MM.1S (cell line): ENCODE data around the gene WDR37.
"Not testable (repeated sequence)": the region's sequence is repeated elsewhere in the genome, so short reads cannot be mapped to it uniquely, and the experiment has no call there.

ENCODE experiments used
- DNase-seq: peaks from one replicate; pipeline ENCODE4 v3.0.0-alpha.2; 2015
- H2AFZ ChIP-seq: fragments of 300-600 bp; sonication (generic); 2 replicates; pipeline ENCODE4 v1.6.0; 2016; ENCODE audit warnings: antibody characterized with exemption, low read length
- H3F3A ChIP-seq: fragments of 300-600 bp; sonication (generic); 2 replicates; pipeline ENCODE4 v1.6.1; 2016; ENCODE audit warnings: mild to moderate bottlenecking, antibody characterized with exemption, low read length, moderate library complexity, mixed read lengths; ENCODE audit not compliant: insufficient read depth
- H3K27ac ChIP-seq: fragments of 300-600 bp; sonication (generic); 2 replicates; pipeline ENCODE4 v1.5.1; 2016; ENCODE audit warnings: mild to moderate bottlenecking, low read length
- H3K27me3 ChIP-seq: fragments of 300-600 bp; sonication (generic); replicated peaks from 2 replicates; pipeline ENCODE4 v1.6.0; 2016; ENCODE audit warnings: low read length; ENCODE audit not compliant: insufficient read depth
- H3K36me3 ChIP-seq: fragments of 300-600 bp; sonication (generic); replicated peaks from 2 replicates; pipeline ENCODE4 v1.6.1; 2016; ENCODE audit warnings: mild to moderate bottlenecking, low read length, mixed read lengths; ENCODE audit not compliant: insufficient read depth
- H3K4me1 ChIP-seq: fragments of 300-600 bp; sonication (generic); 2 replicates; pipeline ENCODE4 v1.6.1; 2016; ENCODE audit warnings: low read length, mixed read lengths
- H3K4me2 ChIP-seq: fragments of 300-600 bp; sonication (generic); 2 replicates; pipeline ENCODE4 v1.6.0; 2016; ENCODE audit warnings: low read depth, low read length
- H3K4me3 ChIP-seq: fragments of 300-600 bp; sonication (generic); 2 replicates; pipeline ENCODE4 v1.5.1; 2016; ENCODE audit warnings: low read length, mixed read lengths
- H3K79me2 ChIP-seq: fragments of 300-600 bp; sonication (generic); 2 replicates; pipeline ENCODE4 v1.6.1; 2016; ENCODE audit warnings: mixed run types, low read length, mixed read lengths
- H3K9ac ChIP-seq: fragments of 300-600 bp; sonication (generic); 2 replicates; pipeline ENCODE4 v1.6.1; 2016; ENCODE audit warnings: low read length, mixed read lengths
- H3K9me2 ChIP-seq: fragments of 300-600 bp; sonication (generic); replicated peaks from 2 replicates; pipeline ENCODE4 v1.6.1; 2016; ENCODE audit warnings: mild to moderate bottlenecking, low read length, mixed read lengths; ENCODE audit not compliant: insufficient read depth
- H3K9me3 ChIP-seq: fragments of 300-600 bp; sonication (generic); replicated peaks from 2 replicates; pipeline ENCODE4 v1.6.1; 2016; ENCODE audit warnings: mild to moderate bottlenecking, low read length, mixed read lengths; ENCODE audit not compliant: insufficient read depth
- H4K20me1 ChIP-seq: fragments of 300-600 bp; sonication (generic); 2 replicates; pipeline ENCODE4 v1.6.1; 2016; ENCODE audit warnings: mild to moderate bottlenecking, low read length, moderate library complexity, mixed read lengths; ENCODE audit not compliant: insufficient read depth
- CTCF ChIP-seq: fragments of 300-600 bp; sonication (generic); IDR thresholded peaks from 2 replicates; pipeline ENCODE4 v1.5.1; 2016; ENCODE audit warnings: antibody characterized with exemption, low read length, mixed read lengths
- EZH2 ChIP-seq: fragments of 300-600 bp; sonication (generic); optimal IDR thresholded peaks from 2 replicates; pipeline ENCODE3; 2017; ENCODE audit warnings: low read depth, mild to moderate bottlenecking, antibody characterized with exemption, low read length, mixed read lengths
- EZH2phosphoT487 ChIP-seq: fragments of 300-600 bp; sonication (generic); IDR thresholded peaks from 2 replicates; pipeline ENCODE4 v1.6.1; 2018; ENCODE audit warnings: antibody characterized with exemption, low read length

Gene WDR37

GRCh38 chr10:1063232-1063865 lies 7.2 kb downstream of the WDR37 start:
- no peak overlapping the region for H3K4me2 ChIP-seq
- no peak overlapping the region for H3K4me3 ChIP-seq
- H3K9me3 ChIP-seq: no peaks in the 10 kb centered on the region
- H3K9me2 ChIP-seq: no peaks in the 10 kb centered on the region
- no peak overlapping the region for H2AFZ ChIP-seq
- H3K27ac ChIP-seq: no peak overlapping the region
- no peak overlapping the region for H3K9ac ChIP-seq
- H3K4me1 ChIP-seq: peaks cover 6% of the 10 kb centered on the region
- TF ChIP-seq CTCF (no peak), EZH2 (no peak), EZH2phosphoT487 (no peak)
- peaks cover 47% of the 10 kb centered on the region for H3K79me2 ChIP-seq
- no peaks in the 10 kb centered on the region for H4K20me1 ChIP-seq
- no peaks in the 10 kb centered on the region for H3F3A ChIP-seq
- DNase-seq: no peak
- no peaks in the 10 kb centered on the region for H3K27me3 ChIP-seq
- no peaks in the 10 kb centered on the region for H3K36me3 ChIP-seq

GRCh38 chr10:1064964-1065247 lies 8.7 kb downstream of the WDR37 start:
- H3K4me1 ChIP-seq: no peaks in the 10 kb centered on the region
- DNase-seq: no peak
- TF ChIP-seq EZH2phosphoT487 (no peak), EZH2 (no peak), CTCF (no peak)

GRCh38 chr10:1066734-1067133 lies 10.5 kb downstream of the WDR37 start:
- not testable (repeated sequence) for H2AFZ ChIP-seq, H3K9me2 ChIP-seq, H3K9me3 ChIP-seq, H3K4me3 ChIP-seq, H3K4me1 ChIP-seq, H3F3A ChIP-seq, H3K9ac ChIP-seq, DNase-seq, H3K27me3 ChIP-seq, H3K36me3 ChIP-seq, H3K4me2 ChIP-seq, H4K20me1 ChIP-seq, H3K27ac ChIP-seq
- H3K79me2 ChIP-seq: peaks cover 23% of the 10 kb centered on the region

More at GRCh38 chr10:1064964-1065247, 8.7 kb downstream of the WDR37 start:
- H4K20me1 ChIP-seq: no peaks in the 10 kb centered on the region
- H3K79me2 ChIP-seq: peaks cover 31% of the 10 kb centered on the region
- H3K4me3 ChIP-seq: no peak overlapping the region
- no peaks in the 10 kb centered on the region for H3K9me2 ChIP-seq
- no peaks in the 10 kb centered on the region for H3F3A ChIP-seq
- H3K9me3 ChIP-seq: no peaks in the 10 kb centered on the region
- no peaks in the 10 kb centered on the region for H3K27me3 ChIP-seq
- H3K4me2 ChIP-seq: no peak overlapping the region
- no peak overlapping the region for H3K27ac ChIP-seq
- H2AFZ ChIP-seq: no peak overlapping the region
- H3K9ac ChIP-seq: no peak overlapping the region
- H3K36me3 ChIP-seq: no peaks in the 10 kb centered on the region
